SK-N-SH treated with all-trans-retinoic acid at 6 μM for 48 hours (cell line): ENCODE results near the gene CLDN20.

Experiments used
- ATAC-seq: fragments of 200-7000 bp; cut with Tn5 transposase; 3 replicates; pipeline ENCODE4 v1.9.1; 2020; ENCODE audit warnings: mild to moderate bottlenecking, moderate library complexity
- ARNTL ChIP-seq: fragments of 450-650 bp; formaldehyde crosslinking; IDR thresholded peaks from 2 replicates; pipeline ENCODE4 v1.5.0; 2020; ENCODE audit warnings: low read depth, mild to moderate bottlenecking, moderate library complexity, borderline replicate concordance
- BACH2 ChIP-seq: fragments of 250-450 bp; sonication (Bioruptor Pico); IDR thresholded peaks from 2 replicates; pipeline ENCODE4 v1.9.0; 2021; ENCODE audit warnings: mild to moderate bottlenecking, borderline replicate concordance
- CSDC2 ChIP-seq: fragments of 250-450 bp; sonication (Bioruptor Pico); IDR thresholded peaks from 2 replicates; pipeline ENCODE4 v1.5.0; 2020; ENCODE audit warnings: mild to moderate bottlenecking, moderate library complexity
- ESRRG ChIP-seq: fragments of 250-450 bp; sonication (Bioruptor Pico); IDR thresholded peaks from 2 replicates; pipeline ENCODE4 v1.6.1; 2021; ENCODE audit warnings: mild to moderate bottlenecking
- GLIS3 ChIP-seq: fragments of 250-450 bp; sonication (Bioruptor Pico); IDR thresholded peaks from 2 replicates; pipeline ENCODE4 v1.5.0; 2020; ENCODE audit warnings: mild to moderate bottlenecking, moderate library complexity
- ISL1 ChIP-seq: fragments of 250-450 bp; sonication (Bioruptor Pico); IDR thresholded peaks from 2 replicates; pipeline ENCODE4 v2.1.2; 2022; ENCODE audit warnings: mild to moderate bottlenecking, moderate library complexity
- OSR1 ChIP-seq: fragments of 250-450 bp; sonication (Bioruptor Pico); IDR thresholded peaks from 2 replicates; pipeline ENCODE4 v1.8.0; 2022; ENCODE audit warnings: moderate library complexity, mild to moderate bottlenecking, inconsistent platforms
- PPARA ChIP-seq: fragments of 250-450 bp; sonication (Bioruptor Pico); IDR thresholded peaks from 2 replicates; pipeline ENCODE4 v1.5.0; 2020; ENCODE audit warnings: mild to moderate bottlenecking, borderline replicate concordance
- RARB ChIP-seq: fragments of 250-450 bp; sonication (Bioruptor Pico); IDR thresholded peaks from 2 replicates; pipeline ENCODE4 v1.8.0; 2021; ENCODE audit warnings: mild to moderate bottlenecking, moderate library complexity
- TOX ChIP-seq: fragments of 250-450 bp; sonication (Bioruptor Pico); IDR thresholded peaks from 2 replicates; pipeline ENCODE4 v1.8.0; 2021; ENCODE audit warnings: mild to moderate bottlenecking, moderate library complexity, borderline replicate concordance
- ZC3H10 ChIP-seq: fragments of 250-450 bp; sonication (Bioruptor Pico); IDR thresholded peaks from 2 replicates; pipeline ENCODE4 v1.5.1; 2021; ENCODE audit warnings: mild to moderate bottlenecking, moderate library complexity
- ZFP30 ChIP-seq: fragments of 450-650 bp; formaldehyde crosslinking; IDR thresholded peaks from 2 replicates; pipeline ENCODE4 v1.5.0; 2022; ENCODE audit warnings: mild to moderate bottlenecking, moderate library complexity
- ZNF8 ChIP-seq: fragments of 450-650 bp; formaldehyde crosslinking; IDR thresholded peaks from 2 replicates; pipeline ENCODE4 v1.5.0; 2020; ENCODE audit warnings: mild to moderate bottlenecking, moderate library complexity
- TF ChIP-seq, protein P1 (sequence below): fragments of 250-450 bp; sonication (Bioruptor Pico); IDR thresholded peaks from 2 replicates; pipeline ENCODE4 v1.5.0; 2020; ENCODE audit warnings: mild to moderate bottlenecking, moderate library complexity
- TF ChIP-seq, protein P2 (sequence below): fragments of 250-450 bp; sonication (Bioruptor Pico); IDR thresholded peaks from 2 replicates; pipeline ENCODE4 v1.5.1; 2020; ENCODE audit warnings: low read depth, mild to moderate bottlenecking, moderate library complexity
- TF ChIP-seq, protein P3 (sequence below): fragments of 250-450 bp; sonication (Bioruptor Pico); IDR thresholded peaks from 2 replicates; pipeline ENCODE4 v1.8.0; 2020; ENCODE audit warnings: mild to moderate bottlenecking, moderate library complexity, borderline replicate concordance
- TF ChIP-seq, protein P4 (sequence below): fragments of 250-450 bp; sonication (Bioruptor Pico); IDR thresholded peaks from 2 replicates; pipeline ENCODE4 v1.8.0; 2021; ENCODE audit warnings: low read depth, mild to moderate bottlenecking, moderate library complexity, borderline replicate concordance
- TF ChIP-seq, protein P5 (sequence below): fragments of 250-450 bp; sonication (Bioruptor Pico); IDR thresholded peaks from 2 replicates; pipeline ENCODE4 v1.5.1; 2021; ENCODE audit warnings: mild to moderate bottlenecking, moderate library complexity

The CLDN20 gene

DNA sequence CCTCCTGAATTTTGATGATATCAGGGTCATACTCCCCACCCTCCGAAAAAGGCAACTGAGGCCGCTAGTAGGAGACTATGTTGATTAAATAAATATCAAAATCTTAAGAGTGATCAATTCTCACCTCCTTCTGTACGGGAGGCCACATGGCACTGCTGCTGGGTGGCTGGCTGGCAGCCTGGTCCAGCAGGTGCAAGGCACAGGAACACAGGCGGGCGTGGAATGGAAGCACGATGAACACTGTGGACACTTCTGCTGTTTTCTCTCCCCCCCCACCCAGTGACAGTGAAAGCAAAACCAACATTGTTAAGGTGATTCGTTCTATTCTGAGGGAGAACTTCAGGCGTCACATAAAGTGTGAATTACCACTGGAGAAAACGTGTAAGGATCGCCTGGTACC, 9.7 kb upstream of the CLDN20 start (continued):
- TF ChIP-seq, protein P1, sequence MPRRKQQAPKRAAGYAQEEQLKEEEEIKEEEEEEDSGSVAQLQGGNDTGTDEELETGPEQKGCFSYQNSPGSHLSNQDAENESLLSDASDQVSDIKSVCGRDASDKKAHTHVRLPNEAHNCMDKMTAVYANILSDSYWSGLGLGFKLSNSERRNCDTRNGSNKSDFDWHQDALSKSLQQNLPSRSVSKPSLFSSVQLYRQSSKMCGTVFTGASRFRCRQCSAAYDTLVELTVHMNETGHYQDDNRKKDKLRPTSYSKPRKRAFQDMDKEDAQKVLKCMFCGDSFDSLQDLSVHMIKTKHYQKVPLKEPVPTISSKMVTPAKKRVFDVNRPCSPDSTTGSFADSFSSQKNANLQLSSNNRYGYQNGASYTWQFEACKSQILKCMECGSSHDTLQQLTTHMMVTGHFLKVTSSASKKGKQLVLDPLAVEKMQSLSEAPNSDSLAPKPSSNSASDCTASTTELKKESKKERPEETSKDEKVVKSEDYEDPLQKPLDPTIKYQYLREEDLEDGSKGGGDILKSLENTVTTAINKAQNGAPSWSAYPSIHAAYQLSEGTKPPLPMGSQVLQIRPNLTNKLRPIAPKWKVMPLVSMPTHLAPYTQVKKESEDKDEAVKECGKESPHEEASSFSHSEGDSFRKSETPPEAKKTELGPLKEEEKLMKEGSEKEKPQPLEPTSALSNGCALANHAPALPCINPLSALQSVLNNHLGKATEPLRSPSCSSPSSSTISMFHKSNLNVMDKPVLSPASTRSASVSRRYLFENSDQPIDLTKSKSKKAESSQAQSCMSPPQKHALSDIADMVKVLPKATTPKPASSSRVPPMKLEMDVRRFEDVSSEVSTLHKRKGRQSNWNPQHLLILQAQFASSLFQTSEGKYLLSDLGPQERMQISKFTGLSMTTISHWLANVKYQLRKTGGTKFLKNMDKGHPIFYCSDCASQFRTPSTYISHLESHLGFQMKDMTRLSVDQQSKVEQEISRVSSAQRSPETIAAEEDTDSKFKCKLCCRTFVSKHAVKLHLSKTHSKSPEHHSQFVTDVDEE, result no peak
- TF ChIP-seq, protein P2, sequence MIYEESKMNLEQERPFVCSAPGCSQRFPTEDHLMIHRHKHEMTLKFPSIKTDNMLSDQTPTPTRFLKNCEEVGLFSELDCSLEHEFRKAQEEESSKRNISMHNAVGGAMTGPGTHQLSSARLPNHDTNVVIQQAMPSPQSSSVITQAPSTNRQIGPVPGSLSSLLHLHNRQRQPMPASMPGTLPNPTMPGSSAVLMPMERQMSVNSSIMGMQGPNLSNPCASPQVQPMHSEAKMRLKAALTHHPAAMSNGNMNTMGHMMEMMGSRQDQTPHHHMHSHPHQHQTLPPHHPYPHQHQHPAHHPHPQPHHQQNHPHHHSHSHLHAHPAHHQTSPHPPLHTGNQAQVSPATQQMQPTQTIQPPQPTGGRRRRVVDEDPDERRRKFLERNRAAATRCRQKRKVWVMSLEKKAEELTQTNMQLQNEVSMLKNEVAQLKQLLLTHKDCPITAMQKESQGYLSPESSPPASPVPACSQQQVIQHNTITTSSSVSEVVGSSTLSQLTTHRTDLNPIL (CRISPR knock-in tag), result no peak
- TF ChIP-seq ESRRG (CRISPR knock-in tag), result no peak

DNA sequence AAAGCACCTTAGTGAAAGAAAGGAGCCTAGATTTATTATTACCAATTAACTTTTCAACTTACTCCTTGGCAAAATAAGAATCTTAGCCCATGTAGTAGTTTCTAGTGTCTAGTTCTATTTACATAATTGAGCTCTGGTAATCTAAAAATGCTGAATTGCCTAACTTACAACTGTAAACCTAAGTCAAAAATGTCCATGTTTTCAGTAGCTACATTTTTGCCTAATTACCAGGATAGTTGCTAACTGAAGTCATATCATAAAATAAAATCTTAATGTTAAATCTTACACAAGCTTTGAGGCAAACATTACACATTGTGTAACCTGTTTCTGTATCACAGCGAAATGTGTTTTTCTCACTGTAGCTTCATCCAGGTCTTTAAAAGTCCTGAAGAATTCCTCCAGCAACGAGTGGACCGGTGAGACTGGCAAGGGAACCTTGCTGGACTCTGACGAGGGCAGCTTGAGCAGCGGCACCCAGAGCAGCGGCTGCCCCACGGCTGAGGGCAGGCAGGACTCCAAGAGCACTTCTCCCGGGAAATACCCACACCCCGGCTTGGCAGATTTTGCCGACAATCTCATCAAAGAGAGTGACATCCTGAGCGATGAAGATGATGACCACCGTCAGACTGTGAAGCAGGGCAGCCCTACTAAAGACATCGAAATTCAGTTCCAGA, 7.6 kb upstream of the CLDN20 start:
- ATAC-seq, result no peak
- TF ChIP-seq, protein P3, sequence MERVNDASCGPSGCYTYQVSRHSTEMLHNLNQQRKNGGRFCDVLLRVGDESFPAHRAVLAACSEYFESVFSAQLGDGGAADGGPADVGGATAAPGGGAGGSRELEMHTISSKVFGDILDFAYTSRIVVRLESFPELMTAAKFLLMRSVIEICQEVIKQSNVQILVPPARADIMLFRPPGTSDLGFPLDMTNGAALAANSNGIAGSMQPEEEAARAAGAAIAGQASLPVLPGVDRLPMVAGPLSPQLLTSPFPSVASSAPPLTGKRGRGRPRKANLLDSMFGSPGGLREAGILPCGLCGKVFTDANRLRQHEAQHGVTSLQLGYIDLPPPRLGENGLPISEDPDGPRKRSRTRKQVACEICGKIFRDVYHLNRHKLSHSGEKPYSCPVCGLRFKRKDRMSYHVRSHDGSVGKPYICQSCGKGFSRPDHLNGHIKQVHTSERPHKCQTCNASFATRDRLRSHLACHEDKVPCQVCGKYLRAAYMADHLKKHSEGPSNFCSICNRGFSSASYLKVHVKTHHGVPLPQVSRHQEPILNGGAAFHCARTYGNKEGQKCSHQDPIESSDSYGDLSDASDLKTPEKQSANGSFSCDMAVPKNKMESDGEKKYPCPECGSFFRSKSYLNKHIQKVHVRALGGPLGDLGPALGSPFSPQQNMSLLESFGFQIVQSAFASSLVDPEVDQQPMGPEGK (CRISPR knock-in tag), result no peak
- TF ChIP-seq ARNTL (CRISPR knock-in tag), result no peak
- TF ChIP-seq, protein P2 (CRISPR knock-in tag), result no peak
- TF ChIP-seq, protein P4, sequence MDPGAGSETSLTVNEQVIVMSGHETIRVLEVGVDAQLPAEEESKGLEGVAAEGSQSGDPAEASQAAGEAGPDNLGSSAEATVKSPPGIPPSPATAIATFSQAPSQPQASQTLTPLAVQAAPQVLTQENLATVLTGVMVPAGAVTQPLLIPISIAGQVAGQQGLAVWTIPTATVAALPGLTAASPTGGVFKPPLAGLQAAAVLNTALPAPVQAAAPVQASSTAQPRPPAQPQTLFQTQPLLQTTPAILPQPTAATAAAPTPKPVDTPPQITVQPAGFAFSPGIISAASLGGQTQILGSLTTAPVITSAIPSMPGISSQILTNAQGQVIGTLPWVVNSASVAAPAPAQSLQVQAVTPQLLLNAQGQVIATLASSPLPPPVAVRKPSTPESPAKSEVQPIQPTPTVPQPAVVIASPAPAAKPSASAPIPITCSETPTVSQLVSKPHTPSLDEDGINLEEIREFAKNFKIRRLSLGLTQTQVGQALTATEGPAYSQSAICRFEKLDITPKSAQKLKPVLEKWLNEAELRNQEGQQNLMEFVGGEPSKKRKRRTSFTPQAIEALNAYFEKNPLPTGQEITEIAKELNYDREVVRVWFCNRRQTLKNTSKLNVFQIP (CRISPR knock-in tag), result no peak
- no peak for TF ChIP-seq BACH2
- TF ChIP-seq CSDC2, result no peak
- no peak for TF ChIP-seq TOX (CRISPR knock-in tag)
- TF ChIP-seq ESRRG (CRISPR knock-in tag), result no peak
- no peak for TF ChIP-seq RARB (CRISPR knock-in tag)
- TF ChIP-seq ISL1 (CRISPR knock-in tag), result no peak
- TF ChIP-seq, protein P5, sequence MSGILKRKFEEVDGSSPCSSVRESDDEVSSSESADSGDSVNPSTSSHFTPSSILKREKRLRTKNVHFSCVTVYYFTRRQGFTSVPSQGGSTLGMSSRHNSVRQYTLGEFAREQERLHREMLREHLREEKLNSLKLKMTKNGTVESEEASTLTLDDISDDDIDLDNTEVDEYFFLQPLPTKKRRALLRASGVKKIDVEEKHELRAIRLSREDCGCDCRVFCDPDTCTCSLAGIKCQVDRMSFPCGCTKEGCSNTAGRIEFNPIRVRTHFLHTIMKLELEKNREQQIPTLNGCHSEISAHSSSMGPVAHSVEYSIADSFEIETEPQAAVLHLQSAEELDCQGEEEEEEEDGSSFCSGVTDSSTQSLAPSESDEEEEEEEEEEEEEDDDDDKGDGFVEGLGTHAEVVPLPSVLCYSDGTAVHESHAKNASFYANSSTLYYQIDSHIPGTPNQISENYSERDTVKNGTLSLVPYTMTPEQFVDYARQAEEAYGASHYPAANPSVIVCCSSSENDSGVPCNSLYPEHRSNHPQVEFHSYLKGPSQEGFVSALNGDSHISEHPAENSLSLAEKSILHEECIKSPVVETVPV (CRISPR knock-in tag), result no peak
- no peak for TF ChIP-seq PPARA
- TF ChIP-seq ZC3H10, result no peak
- TF ChIP-seq OSR1 (CRISPR knock-in tag), result no peak
- TF ChIP-seq, protein P1, result no peak
- no peak for TF ChIP-seq GLIS3 (CRISPR knock-in tag)
- no peak for TF ChIP-seq ZFP30 (CRISPR knock-in tag)
- TF ChIP-seq ZNF8 (CRISPR knock-in tag), result no peak
